Measurements from ENCODE around the gene SCN2B.
A peak's percentile ranks its signal among the peaks of the same experiment; 100 is the strongest.

Gene SCN2B

DNA sequence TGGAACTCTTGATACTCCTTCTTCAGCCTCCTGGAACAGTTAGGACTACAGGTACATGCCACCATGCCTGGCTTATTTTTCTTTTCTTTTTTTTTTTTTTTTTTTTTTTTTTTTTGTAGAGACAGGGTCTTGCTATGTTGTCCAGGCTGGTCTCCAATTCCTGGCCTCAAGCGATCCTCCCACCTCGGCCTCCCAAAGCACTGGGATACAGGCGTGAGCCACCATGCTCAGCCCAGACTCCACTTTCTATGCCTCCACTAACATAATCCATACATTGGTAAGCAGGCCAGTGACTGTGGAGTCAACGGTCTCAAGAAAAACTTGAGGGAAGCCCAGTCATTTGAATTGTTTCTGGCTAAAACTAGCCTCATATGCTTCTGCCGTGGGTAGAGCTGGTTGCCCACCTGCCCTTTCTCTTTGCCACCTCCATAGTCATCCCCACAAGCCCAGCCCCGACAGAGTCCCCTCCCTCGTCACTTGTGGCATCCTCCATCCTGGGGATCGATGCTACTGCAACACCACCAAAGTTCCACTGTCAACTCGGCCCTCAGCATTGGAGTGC lies 2.4 kb downstream of the SCN2B start:
- Histone ChIP-seq H3K4me1 (ENCODE audit: insufficient read depth, low read length, poor library complexity, severe bottlenecking) (peaks cover 3% of the 10 kb centered on the region), H3K79me2 (ENCODE audit: insufficient read depth, low read length) (no peaks in the 10 kb centered on the region), H4K20me1 (ENCODE audit: insufficient read depth, low read length, poor library complexity, severe bottlenecking) (no peaks in the 10 kb centered on the region), H3K4me2 (ENCODE audit: low read depth, low read length, poor library complexity, severe bottlenecking) (no peak overlapping the region), H3K9me2 (replicated peaks; ENCODE audit: low read depth, low read length) (no peaks in the 10 kb centered on the region), H2AFZ (ENCODE audit: low read length) (no peak overlapping the region), H3K9ac (ENCODE audit: low read depth, low read length, poor library complexity, severe bottlenecking) (no peak overlapping the region), H3K27me3 (ENCODE audit: insufficient read depth, low read length, poor library complexity, severe bottlenecking) (no peaks in the 10 kb centered on the region), H3F3A (ENCODE audit: low read depth) (no peaks in the 10 kb centered on the region), H3K9me3 (ENCODE audit: insufficient read depth, low read depth, low read length) (no peaks in the 10 kb centered on the region), H3K36me3 (ENCODE audit: insufficient read depth, low read length) (no peaks in the 10 kb centered on the region), H3K4me3 (ENCODE audit: low read length, poor library complexity, severe bottlenecking) (no peak overlapping the region)
- TF ChIP-seq, protein P1, sequence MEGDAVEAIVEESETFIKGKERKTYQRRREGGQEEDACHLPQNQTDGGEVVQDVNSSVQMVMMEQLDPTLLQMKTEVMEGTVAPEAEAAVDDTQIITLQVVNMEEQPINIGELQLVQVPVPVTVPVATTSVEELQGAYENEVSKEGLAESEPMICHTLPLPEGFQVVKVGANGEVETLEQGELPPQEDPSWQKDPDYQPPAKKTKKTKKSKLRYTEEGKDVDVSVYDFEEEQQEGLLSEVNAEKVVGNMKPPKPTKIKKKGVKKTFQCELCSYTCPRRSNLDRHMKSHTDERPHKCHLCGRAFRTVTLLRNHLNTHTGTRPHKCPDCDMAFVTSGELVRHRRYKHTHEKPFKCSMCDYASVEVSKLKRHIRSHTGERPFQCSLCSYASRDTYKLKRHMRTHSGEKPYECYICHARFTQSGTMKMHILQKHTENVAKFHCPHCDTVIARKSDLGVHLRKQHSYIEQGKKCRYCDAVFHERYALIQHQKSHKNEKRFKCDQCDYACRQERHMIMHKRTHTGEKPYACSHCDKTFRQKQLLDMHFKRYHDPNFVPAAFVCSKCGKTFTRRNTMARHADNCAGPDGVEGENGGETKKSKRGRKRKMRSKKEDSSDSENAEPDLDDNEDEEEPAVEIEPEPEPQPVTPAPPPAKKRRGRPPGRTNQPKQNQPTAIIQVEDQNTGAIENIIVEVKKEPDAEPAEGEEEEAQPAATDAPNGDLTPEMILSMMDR (conservative IDR thresholded peaks at IDR 0.05; ENCODE audit: low read length) = no peak
- no peak for TF ChIP-seq EZH2phosphoT487 (IDR thresholded peaks at IDR 0.05; ENCODE audit: borderline replicate concordance)

DNA sequence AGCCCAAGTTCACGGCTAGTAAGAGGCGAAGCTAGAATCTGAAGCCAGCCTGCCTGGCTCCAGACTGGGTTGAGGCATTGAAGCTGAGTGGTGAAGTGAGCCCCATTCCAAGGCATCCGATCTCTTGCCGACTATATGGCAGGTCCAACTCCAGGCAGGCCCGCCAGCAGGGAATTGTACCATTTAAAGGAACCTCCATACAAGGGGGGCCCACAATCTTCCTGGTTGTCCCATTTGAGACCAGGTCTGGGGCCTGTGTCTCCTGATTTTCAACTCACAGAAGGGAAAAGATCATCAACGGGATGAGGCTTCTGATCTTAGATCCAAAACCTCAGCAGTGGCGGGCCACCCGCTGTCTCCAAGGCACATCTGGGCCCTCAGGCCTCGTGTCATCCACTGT lies 4.1 kb downstream of the SCN2B start:
- Histone ChIP-seq H3K9ac (ENCODE audit: low read depth, low read length, poor library complexity, severe bottlenecking) (no peak overlapping the region), H3K4me2 (ENCODE audit: low read depth, low read length, poor library complexity, severe bottlenecking) (no peak overlapping the region), H3K79me2 (ENCODE audit: insufficient read depth, low read length) (no peaks in the 10 kb centered on the region), H2AFZ (ENCODE audit: low read length) (no peak overlapping the region), H3K4me3 (ENCODE audit: low read length, poor library complexity, severe bottlenecking) (no peak overlapping the region), H3K9me3 (ENCODE audit: insufficient read depth, low read depth, low read length) (no peaks in the 10 kb centered on the region), H4K20me1 (ENCODE audit: insufficient read depth, low read length, poor library complexity, severe bottlenecking) (no peaks in the 10 kb centered on the region), H3K36me3 (ENCODE audit: insufficient read depth, low read length) (no peaks in the 10 kb centered on the region), H3F3A (ENCODE audit: low read depth) (no peaks in the 10 kb centered on the region), H3K9me2 (replicated peaks; ENCODE audit: low read depth, low read length) (no peaks in the 10 kb centered on the region), H3K27me3 (ENCODE audit: insufficient read depth, low read length, poor library complexity, severe bottlenecking) (no peaks in the 10 kb centered on the region), H3K4me1 (ENCODE audit: insufficient read depth, low read length, poor library complexity, severe bottlenecking) (peaks cover 3% of the 10 kb centered on the region)
- TF ChIP-seq EZH2phosphoT487 (IDR thresholded peaks at IDR 0.05; ENCODE audit: borderline replicate concordance) = no peak
- TF ChIP-seq, protein P1 (conservative IDR thresholded peaks at IDR 0.05; ENCODE audit: low read length) = no peak

DNA sequence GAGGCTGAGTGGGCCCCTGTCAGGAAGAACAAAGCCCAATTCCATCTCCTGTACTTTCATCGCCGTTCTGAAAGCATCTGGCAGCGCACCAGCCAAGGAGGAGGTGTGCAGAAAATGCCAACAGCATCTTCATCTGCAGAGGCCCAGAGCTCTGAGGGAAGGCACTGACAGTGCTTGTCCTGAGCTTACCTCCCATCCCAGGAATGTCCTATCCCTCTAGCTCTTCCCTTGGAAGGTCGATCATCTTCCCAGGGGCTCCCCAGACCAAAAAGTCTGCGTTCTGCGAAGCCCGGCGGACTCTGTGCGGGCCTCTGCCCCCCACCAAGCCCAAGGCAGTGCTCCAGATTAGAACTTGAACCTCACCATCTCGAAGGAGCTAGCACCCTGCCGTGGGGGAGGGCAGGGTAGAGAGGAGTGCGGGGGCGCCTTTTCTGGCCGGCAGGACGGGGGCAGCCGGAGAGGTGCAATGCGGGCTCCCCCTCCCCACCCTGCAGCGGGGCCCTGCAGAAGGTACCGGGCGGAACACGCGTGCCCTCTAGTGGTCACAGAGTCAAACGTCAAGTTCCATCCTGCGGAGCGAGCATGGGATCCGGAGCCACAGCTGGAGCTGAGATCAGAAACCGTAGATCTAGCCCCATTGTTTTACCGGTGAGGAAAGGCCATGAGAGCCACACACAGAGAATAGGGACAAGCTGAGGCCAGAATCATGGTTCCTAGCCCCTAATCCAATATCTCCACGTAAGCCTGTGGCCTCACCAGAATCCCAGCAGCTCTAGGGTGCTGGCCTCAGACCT lies 5.0 kb downstream of the SCN2B start:
- Histone ChIP-seq H3K9ac (ENCODE audit: low read depth, low read length, poor library complexity, severe bottlenecking) (no peak overlapping the region), H3K4me3 (ENCODE audit: low read length, poor library complexity, severe bottlenecking) (no peak overlapping the region), H2AFZ (ENCODE audit: low read length) (peak overlapping the region; percentile 78), H3K4me1 (ENCODE audit: insufficient read depth, low read length, poor library complexity, severe bottlenecking) (peaks cover 3% of the 10 kb centered on the region), H3K4me2 (ENCODE audit: low read depth, low read length, poor library complexity, severe bottlenecking) (no peak overlapping the region), H3K79me2 (ENCODE audit: insufficient read depth, low read length) (no peaks in the 10 kb centered on the region), H3K36me3 (ENCODE audit: insufficient read depth, low read length) (no peaks in the 10 kb centered on the region), H4K20me1 (ENCODE audit: insufficient read depth, low read length, poor library complexity, severe bottlenecking) (no peaks in the 10 kb centered on the region), H3K9me2 (replicated peaks; ENCODE audit: low read depth, low read length) (no peaks in the 10 kb centered on the region), H3K27me3 (ENCODE audit: insufficient read depth, low read length, poor library complexity, severe bottlenecking) (no peaks in the 10 kb centered on the region), H3K9me3 (ENCODE audit: insufficient read depth, low read depth, low read length) (no peaks in the 10 kb centered on the region), H3F3A (ENCODE audit: low read depth) (no peaks in the 10 kb centered on the region)
- no peak for TF ChIP-seq EZH2phosphoT487 (IDR thresholded peaks at IDR 0.05; ENCODE audit: borderline replicate concordance)
- TF ChIP-seq, protein P1 (conservative IDR thresholded peaks at IDR 0.05; ENCODE audit: low read length) = peak; percentile 90

All from Loucy (cell line).